HEK293 (cell line): Measurements from ENCODE around the gene ZYX.

Experiments used
- GLIS1 ChIP-seq: fragments of 450-650 bp; formaldehyde crosslinking; IDR thresholded peaks from 2 replicates; pipeline ENCODE4 v1.5.1; 2016; ENCODE audit warnings: missing biosample characterization, missing genetic modification characterization
- IKZF3 ChIP-seq: fragments of 450-650 bp; IDR thresholded peaks from 2 replicates; pipeline ENCODE4 v1.5.0; 2018; ENCODE audit warnings: missing biosample characterization, mild to moderate bottlenecking, missing genetic modification characterization, moderate library complexity
- KLF17 ChIP-seq: fragments of 450-650 bp; formaldehyde crosslinking; IDR thresholded peaks from 2 replicates; pipeline ENCODE4 v1.5.1; 2016; ENCODE audit warnings: missing biosample characterization, missing genetic modification characterization
- MEIS1 ChIP-seq: sonication (generic); formaldehyde crosslinking; IDR thresholded peaks from 2 replicates; pipeline ENCODE4 v1.8.1; 2022; ENCODE audit warnings: missing genetic modification reagents, mild to moderate bottlenecking, borderline replicate concordance
- PRDM2 ChIP-seq: fragments of 450-650 bp; formaldehyde crosslinking; IDR thresholded peaks from 2 replicates; pipeline ENCODE4 v1.5.1; 2016; ENCODE audit warnings: missing biosample characterization, missing genetic modification characterization, borderline replicate concordance
- ZBTB11 ChIP-seq: fragments of 450-650 bp; formaldehyde crosslinking; conservative IDR thresholded peaks from 2 replicates; pipeline ENCODE4 v1.5.1; 2016; ENCODE audit warnings: low read depth, missing biosample characterization, missing genetic modification characterization
- ZBTB26 ChIP-seq: fragments of 450-650 bp; formaldehyde crosslinking; optimal IDR thresholded peaks from 2 replicates; pipeline ENCODE3; 2016; ENCODE audit warnings: missing biosample characterization, mild to moderate bottlenecking, missing genetic modification characterization
- ZBTB8A ChIP-seq: fragments of 450-650 bp; formaldehyde crosslinking; IDR thresholded peaks from 2 replicates; pipeline ENCODE4 v1.5.1; 2016; ENCODE audit warnings: missing biosample characterization, missing genetic modification characterization
- ZNF121 ChIP-seq: fragments of 450-650 bp; formaldehyde crosslinking; IDR thresholded peaks from 2 replicates; pipeline ENCODE4 v1.5.1; 2016; ENCODE audit warnings: missing biosample characterization, missing genetic modification characterization
- ZNF362 ChIP-seq: fragments of 450-650 bp; formaldehyde crosslinking; IDR thresholded peaks from 2 replicates; pipeline ENCODE4 v1.5.1; 2016; ENCODE audit warnings: missing biosample characterization, missing genetic modification characterization
- ZNF423 ChIP-seq: fragments of 450-650 bp; formaldehyde crosslinking; IDR thresholded peaks from 2 replicates; pipeline ENCODE4 v1.5.1; 2016; ENCODE audit warnings: missing biosample characterization, missing genetic modification characterization
- ZNF449 ChIP-seq: fragments of 450-650 bp; formaldehyde crosslinking; IDR thresholded peaks from 2 replicates; pipeline ENCODE4 v1.5.1; 2017; ENCODE audit warnings: missing biosample characterization, mild to moderate bottlenecking, missing genetic modification characterization, moderate library complexity
- ZNF514 ChIP-seq: fragments of 450-650 bp; formaldehyde crosslinking; IDR thresholded peaks from 2 replicates; pipeline ENCODE4 v1.5.1; 2016; ENCODE audit warnings: missing biosample characterization, missing genetic modification characterization
- ZNF530 ChIP-seq: fragments of 450-650 bp; formaldehyde crosslinking; IDR thresholded peaks from 2 replicates; pipeline ENCODE4 v1.5.1; 2016; ENCODE audit warnings: low read depth, missing biosample characterization, missing genetic modification characterization
- ZNF600 ChIP-seq: fragments of 450-650 bp; formaldehyde crosslinking; IDR thresholded peaks from 2 replicates; pipeline ENCODE4 v1.5.1; 2016; ENCODE audit warnings: missing biosample characterization, missing genetic modification characterization

Gene ZYX

GRCh38 chr7:143345428-143345900 lies 35.7 kb upstream of the ZYX start (continued):
- TF ChIP-seq ZNF449 (tag by site-specific recombination) (peak; percentile 80), ZNF530 (tag by site-specific recombination) (no peak), ZBTB8A (peak; percentile 86), ZBTB11 (tag by site-specific recombination) (0 out of 2 replicates have a peak, but pooled peaks have one; percentile 18), KLF17 (tag by site-specific recombination) (peak; percentile 62; the same call in 1 of the 2 replicates), ZNF362 (tag by site-specific recombination) (no peak), IKZF3 (tag by site-specific recombination) (peak; percentile 33; the same call in 1 of the 2 replicates), PRDM2 (tag by site-specific recombination) (no peak), ZBTB26 (peak; percentile 80), ZNF121 (tag by site-specific recombination) (no peak), ZNF600 (peak; percentile 94), ZNF423 (tag by site-specific recombination) (peak; percentile 62; the same call in 1 of the 2 replicates), GLIS1 (tag by site-specific recombination) (peak; percentile 84), ZNF514 (tag by site-specific recombination) (no peak), MEIS1 (CRISPR knock-in tag) (no peak)
